K562 treated with DMSO at 1 percent for 4 hours (cell line): ENCODE results near the gene RASGRP2. TPM values are rescaled to one million over a fixed set of nuclear protein-coding genes. Genes with fewer than 3 reads are reported as not detected.

Experiments used
- total RNA-seq: library from RNA; unstranded; fragments of 300-600 nt; gene quantifications from 2 replicates; pipeline ENCODE4 v1.2.3, GENCODE V29; 2022; ENCODE audit not compliant: insufficient read depth

Gene RASGRP2
- 10.1 and 12.5 TPM in 2 replicates for total RNA-seq

GRCh38 chr11:64743591-64744543 is at the start of gene RASGRP2:
Gene RASGRP2, minus strand, starts transcription at chr11:64744142. Its CDS starts 1,276 bp downstream, at chr11:64742866.

GRCh38 chr11:64778473-64779298 is 34.7 kb upstream of the RASGRP2 start, which contains the start of gene SF1:
Gene SF1, minus strand, starts transcription at chr11:64778542. Its CDS starts 150 bp downstream, at chr11:64778392.

DNA sequence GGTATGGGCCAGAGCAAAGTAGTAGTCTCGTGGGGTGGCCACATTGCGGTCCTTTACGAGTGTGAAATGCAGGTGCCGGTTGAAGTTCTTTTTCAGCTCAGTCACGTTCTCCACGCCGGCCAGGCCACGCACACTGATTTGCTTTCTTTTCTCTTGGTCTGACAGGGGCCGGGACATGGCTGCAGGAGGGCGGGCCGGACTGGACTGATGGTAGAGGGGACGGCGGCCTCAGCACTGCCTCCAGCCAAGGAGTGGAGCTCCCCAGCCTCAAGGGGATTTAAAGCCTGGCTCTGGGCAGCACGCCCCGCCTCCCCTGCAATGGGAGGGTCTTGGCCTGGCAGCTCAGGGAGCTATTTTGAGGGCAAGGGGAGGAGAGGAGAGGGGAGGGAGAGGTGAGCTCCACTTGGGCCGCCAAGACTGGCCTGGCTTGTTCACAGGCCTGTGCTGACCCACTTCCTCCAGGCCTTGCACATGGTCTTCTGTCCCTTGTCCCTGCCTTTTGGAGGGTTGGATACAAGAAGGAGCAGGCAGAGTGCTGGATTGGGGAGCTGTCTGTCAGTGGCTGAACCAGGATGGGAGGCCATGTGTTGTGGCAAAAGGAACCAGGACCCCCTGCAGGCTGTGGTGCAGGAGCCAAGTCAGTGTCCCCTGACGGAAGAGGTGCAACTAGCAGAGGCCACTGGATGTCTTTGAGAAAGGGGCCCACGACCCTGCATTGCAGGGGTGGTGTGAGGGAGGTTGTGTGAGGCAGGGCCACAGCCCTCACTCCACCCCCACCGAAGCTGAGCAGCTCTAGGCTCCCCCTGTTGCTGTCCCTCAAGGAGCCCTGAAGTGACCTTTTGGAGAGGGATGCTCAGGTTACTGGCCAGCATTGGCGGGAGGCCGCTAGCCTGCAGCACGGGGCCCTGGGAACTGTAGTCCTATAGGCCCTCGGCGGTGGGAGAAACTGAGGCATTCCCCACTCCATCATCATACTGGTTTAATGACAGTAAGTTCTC is 16.1 kb upstream of the RASGRP2 start, which contains the start of gene PYGM:
Gene PYGM (minus strand): TSS at position 253 of the 998 bp plus-strand sequence. CDS start 76 bp downstream, at position 177.

GRCh38 chr11:64723117-64723906 is 20.6 kb downstream of the RASGRP2 start, which contains the start of gene NRXN2:
Gene NRXN2, minus strand, starts transcription at chr11:64723197. Its CDS starts 9,498 bp downstream, at chr11:64713699.

Other genes with a start within 250 kb of the RASGRP2 start
- not detected in 2 replicates for gene SLC22A11, start 188.2 kb downstream of the RASGRP2 start, total RNA-seq
- not detected in 2 replicates for gene SLC22A12, start 152.9 kb downstream of the RASGRP2 start, total RNA-seq
- gene NRXN2, start 20.9 kb downstream of the RASGRP2 start, total RNA-seq: not detected in 2 replicates
- 5.3 and 9.5 TPM in 2 replicates for gene PYGM, start 15.8 kb upstream of the RASGRP2 start, total RNA-seq
- gene SF1, start 34.4 kb upstream of the RASGRP2 start, total RNA-seq: 148 and 194 TPM in 2 replicates
- 11.2 and 18.1 TPM in 2 replicates for gene MAP4K2, start 59.1 kb upstream of the RASGRP2 start, total RNA-seq
- gene MEN1, start 66.4 kb upstream of the RASGRP2 start, total RNA-seq: 40.1 and 42.7 TPM in 2 replicates
- gene CDC42BPG, start 100.5 kb upstream of the RASGRP2 start, total RNA-seq: 5.1 and 15.3 TPM in 2 replicates
- 46.2 and 57.9 TPM in 2 replicates for gene EHD1, start 134.5 kb upstream of the RASGRP2 start, total RNA-seq
- gene ATG2A, start 173.1 kb upstream of the RASGRP2 start, total RNA-seq: 28.1 and 38.9 TPM in 2 replicates
- 8.5 and 13.9 TPM in 2 replicates for gene PPP2R5B, start 180.5 kb upstream of the RASGRP2 start, total RNA-seq
- not detected in 2 replicates for gene GPHA2, start 191.8 kb upstream of the RASGRP2 start, total RNA-seq
- gene MAJIN, start 228.0 kb upstream of the RASGRP2 start, total RNA-seq: not detected in 2 replicates